H1 (cell line): ENCODE results near the gene RAPGEF1. TPM values are rescaled to one million over a fixed set of nuclear protein-coding genes. Genes with fewer than 3 reads are reported as not detected.

Experiments used
- CEBPB ChIP-seq: IDR thresholded peaks from 2 replicates; pipeline ENCODE4 v1.6.1; 2012; ENCODE audit warnings: low read depth, low read length
- CTBP2 ChIP-seq: IDR thresholded peaks from 2 replicates; pipeline ENCODE4 v1.7.0; 2011; ENCODE audit warnings: borderline replicate concordance, mild to moderate bottlenecking, moderate library complexity, mixed read lengths, low read length; ENCODE audit not compliant: insufficient read depth, insufficient read length
- E2F6 ChIP-seq: IDR thresholded peaks from 2 replicates; pipeline ENCODE4 v1.6.1; 2012; ENCODE audit warnings: inconsistent platforms
- SIN3A ChIP-seq, 2 experiments: IDR thresholded peaks in 1 of 2; conservative IDR thresholded peaks in 1 of 2; 2 replicates each; pipeline ENCODE4 v1.6.1; 2011 to 2012; ENCODE audit warnings: low read length in 2 of 2, improper control_type of control experiment in 1 of 2, low read depth in 1 of 2, mild to moderate bottlenecking in 1 of 2
- polyA plus RNA-seq, 7 experiments: library from polyadenylated mRNA; depleted of rRNA in 3 of 7; stranded (reverse) in 5 of 7; unstranded in 2 of 7; fragments of >200 nt in 5 of 7; fragments of 200-250 nt in 2 of 7; gene quantifications; 1 replicate in 5 of 7; 2 replicates in 1 of 7; 4 replicates in 1 of 7; pipeline versions ENCODE4 v1.2.1 to v1.2.3, GENCODE V29; 2011 to 2013; ENCODE audit warnings: missing spikeins in 2 of 7, mixed read lengths in 2 of 7
- total RNA-seq: library from RNA; stranded (reverse); fragmentation: NEBNext Ultra II Directional; extraction: Animal tissue kit (Norgen Biotek cat#: 25700); gene quantifications from 2 replicates; pipeline ENCODE4 v1.2.1, GENCODE V29; 2021
- TF ChIP-seq, protein P1 (sequence below): IDR thresholded peaks from 2 replicates; pipeline ENCODE4 v1.6.1; 2011; ENCODE audit warnings: low read length, improper control_type of control experiment

Gene RAPGEF1
- total and polyA plus RNA-seq, 2 of the 8 experiments (the other 6 are each of a cell fraction or from before 2014, with no cell fraction given) = 29.7 to 78.9 TPM

- TF ChIP-seq, protein P1, sequence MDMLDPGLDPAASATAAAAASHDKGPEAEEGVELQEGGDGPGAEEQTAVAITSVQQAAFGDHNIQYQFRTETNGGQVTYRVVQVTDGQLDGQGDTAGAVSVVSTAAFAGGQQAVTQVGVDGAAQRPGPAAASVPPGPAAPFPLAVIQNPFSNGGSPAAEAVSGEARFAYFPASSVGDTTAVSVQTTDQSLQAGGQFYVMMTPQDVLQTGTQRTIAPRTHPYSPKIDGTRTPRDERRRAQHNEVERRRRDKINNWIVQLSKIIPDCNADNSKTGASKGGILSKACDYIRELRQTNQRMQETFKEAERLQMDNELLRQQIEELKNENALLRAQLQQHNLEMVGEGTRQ = no peak
- TF ChIP-seq SIN3A (conservative IDR thresholded peaks at IDR 0.05 in 1 of 2, IDR thresholded peaks at IDR 0.05 in 1 of 2; ENCODE audit: low read depth in 1 of 2, low read length in 2 of 2) = no peak
- TF ChIP-seq CTBP2 = no peak
- no peak for TF ChIP-seq E2F6
- no peak for TF ChIP-seq CEBPB
These were observed 154.5 kb downstream of the RAPGEF1 start (continued) for GRCh38 chr9:131585375-131585774.
